Vagina (tissue), 2 donors: Measurements from ENCODE around the gene SDK2. TPM values are rescaled to one million over a fixed set of nuclear protein-coding genes. Genes with fewer than 3 reads are reported as not detected.

Source experiments
- DNase-seq, 2 donors: peaks; one replicate each; pipeline ENCODE4 v3.0.0-alpha.2; 2017; ENCODE audit errors: extremely low spot score in 2 of 2
- H3K27ac ChIP-seq: fragments of 200-600 bp; sonication (generic); one replicate; pipeline ENCODE4 v1.5.1; 2019
- H3K27me3 ChIP-seq: fragments of 200-600 bp; sonication (generic); one replicate; pipeline ENCODE4 v1.5.1; 2019
- H3K36me3 ChIP-seq, 2 donors: fragments of 200-600 bp; sonication (generic); one replicate each; pipeline ENCODE4 v1.5.1; 2017 to 2019
- H3K4me1 ChIP-seq: fragments of 200-600 bp; sonication (generic); one replicate; pipeline ENCODE4 v1.5.1; 2019
- H3K4me3 ChIP-seq, 2 donors: fragments of 200-600 bp; sonication (generic); 1 replicate in 1 of 2; 2 replicates in 1 of 2; pipeline ENCODE4 v1.5.1; 2016 to 2019
- H3K9me3 ChIP-seq: fragments of 200-600 bp; sonication (generic); one replicate; pipeline ENCODE4 v1.5.1; 2019
- POLR2A ChIP-seq, 2 donors: fragments of 450-650 bp; IDR thresholded peaks; one replicate each; pipeline ENCODE4 v1.6.1; 2017; ENCODE audit warnings: antibody characterized with exemption in 2 of 2, mild to moderate bottlenecking in 2 of 2, moderate library complexity in 2 of 2
- POLR2AphosphoS5 ChIP-seq, 2 donors: sonication (generic); formaldehyde crosslinking; IDR thresholded peaks; one replicate each; pipeline ENCODE4 v1.9.0; 2017; ENCODE audit warnings: antibody characterized with exemption in 2 of 2, mild to moderate bottlenecking in 2 of 2, low read depth in 1 of 2; ENCODE audit not compliant: insufficient read depth in 1 of 2
- intact Hi-C: fragments of 100-400 bp; cut with DNase I; formaldehyde crosslinking; loops from one replicate; pipeline ENCODE4 v1.15.1; 2023
- total RNA-seq: library from RNA; depleted of rRNA; stranded (reverse); fragments of >200 nt; gene quantifications from one replicate; pipeline ENCODE4 v1.2.3, GENCODE V29; 2016
- TF ChIP-seq, protein P1 (sequence below), 3 experiments: fragments of 450-650 bp in 2 of 3; fragments of 200-600 bp in 1 of 3; sonication (generic) in 1 of 3; IDR thresholded peaks; one replicate each; pipeline ENCODE4 v1.5.1; 2017 to 2019; ENCODE audit warnings: antibody characterized with exemption in 3 of 3, mild to moderate bottlenecking in 2 of 3, moderate library complexity in 2 of 3

Gene SDK2
- total RNA-seq, 1 donor from 2014 or later, result 1.7 TPM

GRCh38 chr17:73653810-73654209 is 9.6 kb upstream of the SDK2 start:
- no peak for TF ChIP-seq POLR2A (IDR thresholded peaks at IDR 0.05)
- TF ChIP-seq POLR2AphosphoS5 (IDR thresholded peaks at IDR 0.05; ENCODE audit: insufficient read depth in 1 of 2, low read depth in 1 of 2), result no peak
- TF ChIP-seq, protein P1, sequence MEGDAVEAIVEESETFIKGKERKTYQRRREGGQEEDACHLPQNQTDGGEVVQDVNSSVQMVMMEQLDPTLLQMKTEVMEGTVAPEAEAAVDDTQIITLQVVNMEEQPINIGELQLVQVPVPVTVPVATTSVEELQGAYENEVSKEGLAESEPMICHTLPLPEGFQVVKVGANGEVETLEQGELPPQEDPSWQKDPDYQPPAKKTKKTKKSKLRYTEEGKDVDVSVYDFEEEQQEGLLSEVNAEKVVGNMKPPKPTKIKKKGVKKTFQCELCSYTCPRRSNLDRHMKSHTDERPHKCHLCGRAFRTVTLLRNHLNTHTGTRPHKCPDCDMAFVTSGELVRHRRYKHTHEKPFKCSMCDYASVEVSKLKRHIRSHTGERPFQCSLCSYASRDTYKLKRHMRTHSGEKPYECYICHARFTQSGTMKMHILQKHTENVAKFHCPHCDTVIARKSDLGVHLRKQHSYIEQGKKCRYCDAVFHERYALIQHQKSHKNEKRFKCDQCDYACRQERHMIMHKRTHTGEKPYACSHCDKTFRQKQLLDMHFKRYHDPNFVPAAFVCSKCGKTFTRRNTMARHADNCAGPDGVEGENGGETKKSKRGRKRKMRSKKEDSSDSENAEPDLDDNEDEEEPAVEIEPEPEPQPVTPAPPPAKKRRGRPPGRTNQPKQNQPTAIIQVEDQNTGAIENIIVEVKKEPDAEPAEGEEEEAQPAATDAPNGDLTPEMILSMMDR (IDR thresholded peaks at IDR 0.05), result no peak
- Histone ChIP-seq H3K27ac (no peak overlapping the region), H3K36me3 (no peaks in the 10 kb centered on the region), H3K4me3 (no peak overlapping the region), H3K4me1 (peaks cover 9% of the 10 kb centered on the region), H3K27me3 (no peaks in the 10 kb centered on the region), H3K9me3 (no peaks in the 10 kb centered on the region)
- DNase-seq, result no peak
- intact Hi-C loops, result no loop called here

DNA sequence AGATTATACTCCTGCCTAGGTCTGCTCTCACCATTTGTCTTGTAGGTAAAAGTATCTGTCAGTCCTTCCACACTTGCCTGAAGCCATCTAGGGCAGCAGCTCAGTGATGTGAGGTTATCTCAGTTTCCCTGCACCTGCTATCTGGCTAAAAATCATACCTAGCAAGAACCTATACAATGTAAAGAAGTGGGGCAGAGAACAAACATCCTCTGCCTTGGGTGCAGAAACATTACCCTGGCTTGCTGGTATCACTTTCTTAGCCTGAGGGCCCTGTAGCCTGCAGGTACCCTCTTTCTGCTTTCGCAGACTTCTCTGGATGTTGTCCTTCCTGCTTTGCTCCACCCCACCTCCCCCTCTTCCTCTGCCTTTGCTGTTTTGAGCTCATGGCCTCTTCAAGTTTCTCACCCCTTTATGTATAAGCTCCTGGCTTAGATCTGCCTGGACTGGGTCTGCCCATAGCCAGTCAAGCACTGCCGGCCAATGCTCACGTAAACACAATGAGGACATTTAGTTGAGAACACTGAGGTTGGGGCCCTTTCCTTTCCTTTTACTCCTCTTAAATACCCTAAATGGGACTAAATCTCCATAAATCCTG is 8.7 kb upstream of the SDK2 start:
- Histone ChIP-seq H3K4me1 (peaks cover 7% of the 10 kb centered on the region), H3K36me3 (no peaks in the 10 kb centered on the region), H3K4me3 (no peak overlapping the region), H3K27ac (no peak overlapping the region), H3K27me3 (no peaks in the 10 kb centered on the region), H3K9me3 (no peaks in the 10 kb centered on the region)
- no peak for DNase-seq
- intact Hi-C loops, result no loop called here
- TF ChIP-seq, protein P1 (IDR thresholded peaks at IDR 0.05), result no peak

DNA sequence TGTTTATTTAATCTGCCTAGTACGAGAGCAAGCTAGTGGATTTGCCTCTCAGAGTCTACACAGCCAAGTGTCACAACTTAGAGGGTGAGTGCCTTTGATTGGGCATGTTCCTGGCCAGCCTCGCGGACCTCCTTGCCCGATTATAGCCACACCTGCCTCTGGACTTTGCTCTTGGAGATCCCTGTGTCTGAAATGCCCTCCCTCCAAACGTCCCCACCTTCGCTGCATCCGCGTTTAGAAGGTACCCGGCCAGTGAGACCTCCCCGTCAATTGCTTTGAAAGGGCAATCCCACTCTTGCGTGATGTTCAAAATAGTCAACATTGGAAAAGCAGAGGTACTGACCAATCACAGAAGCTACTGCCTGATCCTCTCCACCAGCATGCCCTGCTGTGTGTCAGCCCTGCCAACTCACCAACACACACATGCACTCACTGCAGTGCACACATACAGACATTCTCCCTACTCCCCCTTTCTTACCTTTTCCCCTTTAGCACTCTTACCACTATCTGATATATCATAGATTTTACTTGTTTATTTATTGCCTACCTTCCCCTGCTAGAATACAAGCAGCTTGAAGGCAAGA is 6.5 kb upstream of the SDK2 start:
- no peak for TF ChIP-seq POLR2AphosphoS5 (IDR thresholded peaks at IDR 0.05; ENCODE audit: insufficient read depth in 1 of 2, low read depth in 1 of 2)
- TF ChIP-seq, protein P1 (IDR thresholded peaks at IDR 0.05), result no peak
- TF ChIP-seq POLR2A (IDR thresholded peaks at IDR 0.05), result no peak
- intact Hi-C loops, result no loop called here
- peak in 1 of 2 donors; percentile 28 for DNase-seq
- H3K4me3 ChIP-seq, result no peak overlapping the region
- no peaks in the 10 kb centered on the region for H3K9me3 ChIP-seq
- no peaks in the 10 kb centered on the region for H3K4me1 ChIP-seq
- no peaks in the 10 kb centered on the region for H3K27me3 ChIP-seq
- no peaks in the 10 kb centered on the region for H3K36me3 ChIP-seq
- H3K27ac ChIP-seq, result no peak overlapping the region

DNA sequence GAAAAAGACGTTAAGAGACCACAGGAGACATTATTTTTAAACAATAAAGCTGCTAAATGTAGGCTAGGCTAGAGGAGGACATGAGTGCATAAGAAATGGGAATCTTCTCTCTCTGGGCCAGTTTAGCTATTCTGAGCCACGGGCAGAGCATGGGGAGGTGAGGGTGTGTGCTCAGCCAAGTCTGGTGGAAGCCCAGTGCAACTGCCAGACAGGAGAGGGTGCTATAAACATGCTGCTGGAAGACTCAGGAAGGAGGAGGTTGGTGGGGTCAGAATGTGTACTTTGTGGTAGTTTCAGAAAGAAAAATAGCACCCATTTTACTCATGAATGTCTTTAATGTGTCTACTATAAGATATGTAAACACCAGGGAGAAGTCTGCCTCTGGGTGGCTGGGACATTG is 5.9 kb upstream of the SDK2 start:
- Histone ChIP-seq H3K36me3 (no peaks in the 10 kb centered on the region), H3K4me1 (no peaks in the 10 kb centered on the region), H3K27ac (no peak overlapping the region), H3K4me3 (no peak overlapping the region), H3K9me3 (no peaks in the 10 kb centered on the region), H3K27me3 (no peaks in the 10 kb centered on the region)
- intact Hi-C loops, result no loop called here
- peak in 1 of 2 donors; percentile 31 for DNase-seq
- TF ChIP-seq POLR2A (IDR thresholded peaks at IDR 0.05) (no peak), POLR2AphosphoS5 (IDR thresholded peaks at IDR 0.05; ENCODE audit: insufficient read depth in 1 of 2, low read depth in 1 of 2) (no peak)
- TF ChIP-seq, protein P1 (IDR thresholded peaks at IDR 0.05), result no peak

DNA sequence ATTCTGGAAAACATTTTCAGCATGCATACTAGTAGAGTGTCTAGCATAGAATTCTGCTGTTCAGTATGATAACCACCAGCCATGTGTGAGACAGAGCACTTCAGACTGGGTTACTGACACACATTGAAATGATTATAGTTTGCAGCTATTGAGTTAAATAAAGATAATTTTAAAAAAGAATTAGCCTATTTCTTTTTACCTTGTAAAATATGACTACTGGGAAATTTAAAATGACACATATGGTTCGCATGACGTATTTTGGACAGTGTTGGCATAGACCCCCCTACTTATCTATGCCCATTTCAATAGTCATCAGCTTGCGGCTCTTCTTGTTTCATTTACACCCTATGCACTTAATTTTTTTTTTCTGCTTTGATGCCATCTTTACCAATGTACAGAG is 4.7 kb upstream of the SDK2 start:
- Histone ChIP-seq H3K9me3 (no peaks in the 10 kb centered on the region), H3K36me3 (no peaks in the 10 kb centered on the region), H3K27ac (no peak overlapping the region), H3K27me3 (no peaks in the 10 kb centered on the region), H3K4me3 (no peak overlapping the region), H3K4me1 (peaks cover 5% of the 10 kb centered on the region)
- DNase-seq, result no peak
- intact Hi-C loops, result no loop called here
- TF ChIP-seq POLR2A (IDR thresholded peaks at IDR 0.05), result no peak
- TF ChIP-seq POLR2AphosphoS5 (IDR thresholded peaks at IDR 0.05; ENCODE audit: insufficient read depth in 1 of 2, low read depth in 1 of 2), result no peak
